Measurements from ENCODE around the gene TMEM203. TPM values are rescaled to one million over a fixed set of nuclear protein-coding genes. Genes with fewer than 3 reads are reported as not detected.

Gene TMEM203
- total and polyA plus RNA-seq, 2 of the 13 experiments (the other 11 are each of a cell fraction or from before 2014, with no cell fraction given): 23.4 to 36.7 TPM

DNA sequence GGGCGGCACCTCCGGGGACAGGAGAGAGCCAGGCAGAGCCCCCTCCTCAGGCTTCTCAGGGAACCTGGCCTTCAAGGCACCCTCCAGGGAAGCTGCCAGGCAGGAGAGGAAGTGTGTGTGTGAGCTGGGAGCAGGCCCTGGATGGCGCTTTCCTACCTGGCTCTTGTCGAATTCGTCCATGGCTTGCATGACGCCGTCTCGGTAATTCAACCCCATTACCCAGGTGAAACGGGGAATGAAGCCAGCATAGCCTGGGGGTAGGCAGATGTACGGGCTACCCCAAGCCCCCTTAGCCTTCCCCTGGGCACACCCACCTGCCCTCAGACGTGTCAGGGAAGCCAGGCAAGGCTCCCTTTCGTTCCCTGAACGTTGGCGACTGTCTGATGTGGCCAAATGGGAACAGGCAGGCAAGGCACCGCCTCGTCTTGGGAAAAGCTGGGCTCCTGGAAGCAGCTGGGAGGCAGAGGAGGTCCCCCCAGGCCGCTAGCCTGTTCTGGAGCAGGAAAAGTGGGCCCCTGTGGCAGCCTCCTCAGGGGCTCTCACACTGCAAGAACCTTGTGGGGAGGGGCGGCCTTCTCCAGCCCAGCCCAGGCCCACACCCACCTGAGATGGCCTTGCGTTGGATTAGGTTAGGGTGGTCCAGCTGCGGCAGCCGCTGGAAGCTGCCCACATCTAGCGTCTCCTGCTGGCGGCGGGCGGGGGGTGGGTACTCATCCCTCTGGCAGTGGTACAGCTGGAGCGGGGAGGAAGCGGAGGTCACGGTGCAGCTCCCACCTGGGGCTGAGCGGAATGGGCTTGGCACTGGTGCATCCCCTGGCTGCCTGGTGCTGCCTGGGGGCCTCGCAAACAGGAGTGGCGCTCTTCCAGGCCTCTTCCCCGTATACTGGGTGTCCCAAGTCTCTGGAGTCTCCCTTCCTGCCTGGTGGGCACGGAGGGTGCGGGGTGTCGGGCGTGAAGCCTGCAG, 39.3 kb upstream of the TMEM203 start (continued):
- TF ChIP-seq, protein P1, sequence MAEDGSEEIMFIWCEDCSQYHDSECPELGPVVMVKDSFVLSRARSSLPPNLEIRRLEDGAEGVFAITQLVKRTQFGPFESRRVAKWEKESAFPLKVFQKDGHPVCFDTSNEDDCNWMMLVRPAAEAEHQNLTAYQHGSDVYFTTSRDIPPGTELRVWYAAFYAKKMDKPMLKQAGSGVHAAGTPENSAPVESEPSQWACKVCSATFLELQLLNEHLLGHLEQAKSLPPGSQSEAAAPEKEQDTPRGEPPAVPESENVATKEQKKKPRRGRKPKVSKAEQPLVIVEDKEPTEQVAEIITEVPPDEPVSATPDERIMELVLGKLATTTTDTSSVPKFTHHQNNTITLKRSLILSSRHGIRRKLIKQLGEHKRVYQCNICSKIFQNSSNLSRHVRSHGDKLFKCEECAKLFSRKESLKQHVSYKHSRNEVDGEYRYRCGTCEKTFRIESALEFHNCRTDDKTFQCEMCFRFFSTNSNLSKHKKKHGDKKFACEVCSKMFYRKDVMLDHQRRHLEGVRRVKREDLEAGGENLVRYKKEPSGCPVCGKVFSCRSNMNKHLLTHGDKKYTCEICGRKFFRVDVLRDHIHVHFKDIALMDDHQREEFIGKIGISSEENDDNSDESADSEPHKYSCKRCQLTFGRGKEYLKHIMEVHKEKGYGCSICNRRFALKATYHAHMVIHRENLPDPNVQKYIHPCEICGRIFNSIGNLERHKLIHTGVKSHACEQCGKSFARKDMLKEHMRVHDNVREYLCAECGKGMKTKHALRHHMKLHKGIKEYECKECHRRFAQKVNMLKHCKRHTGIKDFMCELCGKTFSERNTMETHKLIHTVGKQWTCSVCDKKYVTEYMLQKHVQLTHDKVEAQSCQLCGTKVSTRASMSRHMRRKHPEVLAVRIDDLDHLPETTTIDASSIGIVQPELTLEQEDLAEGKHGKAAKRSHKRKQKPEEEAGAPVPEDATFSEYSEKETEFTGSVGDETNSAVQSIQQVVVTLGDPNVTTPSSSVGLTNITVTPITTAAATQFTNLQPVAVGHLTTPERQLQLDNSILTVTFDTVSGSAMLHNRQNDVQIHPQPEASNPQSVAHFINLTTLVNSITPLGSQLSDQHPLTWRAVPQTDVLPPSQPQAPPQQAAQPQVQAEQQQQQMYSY (CRISPR knock-in tag; IDR thresholded peaks at IDR 0.05): no peak
- TF ChIP-seq HDAC6 (IDR thresholded peaks at IDR 0.05; ENCODE audit: low read depth, low read length) (no peak), ZNF768 (CRISPR knock-in tag; IDR thresholded peaks at IDR 0.05) (no peak), CREM (IDR thresholded peaks at IDR 0.05) (no peak), CREM (CRISPR knock-in tag; IDR thresholded peaks at IDR 0.05) (no peak), RXRB (CRISPR knock-in tag; IDR thresholded peaks at IDR 0.05; ENCODE audit: borderline replicate concordance) (no peak), POLR2G (IDR thresholded peaks at IDR 0.05; ENCODE audit: low read depth, low read length) (peak; percentile 29), U2AF2 (IDR thresholded peaks at IDR 0.05; ENCODE audit: low read depth, low read length) (no peak), KLF13 (CRISPR knock-in tag; IDR thresholded peaks at IDR 0.05) (no peak), ZNF230 (CRISPR knock-in tag; IDR thresholded peaks at IDR 0.05) (no peak), ZBTB38 (CRISPR knock-in tag; IDR thresholded peaks at IDR 0.05) (peak; percentile 15; the same call in 1 of the 2 replicates), HNF1A (IDR thresholded peaks at IDR 0.05; ENCODE audit: low read depth) (no peak), HNF1A (CRISPR knock-in tag; IDR thresholded peaks at IDR 0.05; ENCODE audit: borderline replicate concordance) (peak; percentile 17; the same call in 1 of the 2 replicates), RORA (CRISPR knock-in tag; IDR thresholded peaks at IDR 0.05) (no peak), ZBTB43 (CRISPR knock-in tag; conservative IDR thresholded peaks at IDR 0.05) (no peak), NFYB (CRISPR knock-in tag; IDR thresholded peaks at IDR 0.05) (no peak), SIN3B (IDR thresholded peaks at IDR 0.05; ENCODE audit: low read length) (no peak), ZNF839 (CRISPR knock-in tag; IDR thresholded peaks at IDR 0.05; ENCODE audit: borderline replicate concordance) (no peak)
- TF ChIP-seq, protein P2, sequence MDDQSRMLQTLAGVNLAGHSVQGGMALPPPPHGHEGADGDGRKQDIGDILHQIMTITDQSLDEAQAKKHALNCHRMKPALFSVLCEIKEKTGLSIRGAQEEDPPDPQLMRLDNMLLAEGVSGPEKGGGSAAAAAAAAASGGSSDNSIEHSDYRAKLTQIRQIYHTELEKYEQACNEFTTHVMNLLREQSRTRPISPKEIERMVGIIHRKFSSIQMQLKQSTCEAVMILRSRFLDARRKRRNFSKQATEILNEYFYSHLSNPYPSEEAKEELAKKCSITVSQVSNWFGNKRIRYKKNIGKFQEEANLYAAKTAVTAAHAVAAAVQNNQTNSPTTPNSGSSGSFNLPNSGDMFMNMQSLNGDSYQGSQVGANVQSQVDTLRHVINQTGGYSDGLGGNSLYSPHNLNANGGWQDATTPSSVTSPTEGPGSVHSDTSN (CRISPR knock-in tag; IDR thresholded peaks at IDR 0.05; ENCODE audit: borderline replicate concordance): no peak
